ENCODE measurements around the gene SLC44A1.

Gene SLC44A1

GRCh38 chr9:105233873-105234272 is 10.6 kb upstream of the SLC44A1 start:
- DNase-seq (ENCODE audit: low read depth in 1 of 2, low spot score in 1 of 2), result no peak
- Histone ChIP-seq H3K27ac (replicated peaks) (no peak overlapping the region), H3K27me3 (ENCODE audit: insufficient read depth, poor library complexity, severe bottlenecking) (no peaks in the 10 kb centered on the region), H3K4me3 (replicated peaks; ENCODE audit: insufficient read depth, low read length) (no peak overlapping the region)
- TF ChIP-seq SPI1 (IDR thresholded peaks at IDR 0.05; ENCODE audit: borderline replicate concordance, low read depth), result no peak
- no peak for TF ChIP-seq REST (IDR thresholded peaks at IDR 0.05; ENCODE audit: insufficient replicate concordance, low read depth)
- no peak for TF ChIP-seq CTCF (IDR thresholded peaks at IDR 0.05; ENCODE audit: insufficient read depth, low read length)
- no peak for TF ChIP-seq POLR2AphosphoS5 (IDR thresholded peaks at IDR 0.05; ENCODE audit: low read depth)
- no peak for TF ChIP-seq GABPA (IDR thresholded peaks at IDR 0.05; ENCODE audit: low read depth)

- Histone ChIP-seq H3K27ac (replicated peaks) (no peak overlapping the region), H3K27me3 (ENCODE audit: insufficient read depth, poor library complexity, severe bottlenecking) (no peaks in the 10 kb centered on the region), H3K4me3 (replicated peaks; ENCODE audit: insufficient read depth, low read length) (no peak overlapping the region)
- TF ChIP-seq GABPA (IDR thresholded peaks at IDR 0.05; ENCODE audit: low read depth), result no peak
- no peak for TF ChIP-seq SPI1 (IDR thresholded peaks at IDR 0.05; ENCODE audit: borderline replicate concordance, low read depth)
- no peak for DNase-seq (ENCODE audit: low read depth in 1 of 2, low spot score in 1 of 2)
Observed at GRCh38 chr9:105236261-105236660, 8.2 kb upstream of the SLC44A1 start.

GRCh38 chr9:105237246-105237645 is 7.2 kb upstream of the SLC44A1 start:
- no peak for DNase-seq (ENCODE audit: low read depth in 1 of 2, low spot score in 1 of 2)
- Histone ChIP-seq H3K4me3 (replicated peaks; ENCODE audit: insufficient read depth, low read length) (no peak overlapping the region), H3K27ac (replicated peaks) (no peak overlapping the region), H3K27me3 (ENCODE audit: insufficient read depth, poor library complexity, severe bottlenecking) (no peaks in the 10 kb centered on the region)
- TF ChIP-seq CTCF (IDR thresholded peaks at IDR 0.05; ENCODE audit: insufficient read depth, low read length) (no peak), REST (IDR thresholded peaks at IDR 0.05; ENCODE audit: insufficient replicate concordance, low read depth) (no peak), POLR2AphosphoS5 (IDR thresholded peaks at IDR 0.05; ENCODE audit: low read depth) (no peak), SPI1 (IDR thresholded peaks at IDR 0.05; ENCODE audit: borderline replicate concordance, low read depth) (no peak), GABPA (IDR thresholded peaks at IDR 0.05; ENCODE audit: low read depth) (no peak)

- TF ChIP-seq GABPA (IDR thresholded peaks at IDR 0.05; ENCODE audit: low read depth) (no peak), CTCF (IDR thresholded peaks at IDR 0.05; ENCODE audit: insufficient read depth, low read length) (no peak), REST (IDR thresholded peaks at IDR 0.05; ENCODE audit: insufficient replicate concordance, low read depth) (no peak), SPI1 (IDR thresholded peaks at IDR 0.05; ENCODE audit: borderline replicate concordance, low read depth) (no peak), POLR2AphosphoS5 (IDR thresholded peaks at IDR 0.05; ENCODE audit: low read depth) (no peak)
- no peak for DNase-seq (ENCODE audit: low read depth in 1 of 2, low spot score in 1 of 2)
- Histone ChIP-seq H3K4me3 (replicated peaks; ENCODE audit: insufficient read depth, low read length) (no peak overlapping the region), H3K27me3 (ENCODE audit: insufficient read depth, poor library complexity, severe bottlenecking) (no peaks in the 10 kb centered on the region), H3K27ac (replicated peaks) (no peak overlapping the region)
Observed at GRCh38 chr9:105238302-105238701, 6.1 kb upstream of the SLC44A1 start.
